Small intestine (tissue), 7 donors: ENCODE results near the gene SOX2. TPM values are rescaled to one million over a fixed set of nuclear protein-coding genes. Genes with fewer than 3 reads are reported as not detected.

Experiments used
- DNase-seq, 2 donors: peaks; one replicate each; pipeline versions ENCODE4 v3.0.0 to v3.0.0-alpha.2; 2013
- FAIRE-seq: peaks from 2 replicates; lab custom pipeline; 2012; peaks lifted over from hg19 to GRCh38; lab: Jason Lieb, UNC
- H3K27ac ChIP-seq, 3 donors: one replicate each; pipeline ENCODE4 v1.5.1; 2013; ENCODE audit warnings: low read length in 2 of 3, mild to moderate bottlenecking in 2 of 3, control low read depth in 1 of 3, inconsistent platforms in 1 of 3, low read depth in 1 of 3, moderate library complexity in 1 of 3
- H3K27me3 ChIP-seq, 3 donors: one replicate each; pipeline ENCODE4 v1.6.1; 2013; ENCODE audit warnings: low read length in 3 of 3, inconsistent platforms in 1 of 3; ENCODE audit not compliant: control insufficient read depth in 3 of 3, insufficient read depth in 3 of 3
- H3K36me3 ChIP-seq, 3 donors: one replicate each; pipeline ENCODE4 v1.6.1; 2013; ENCODE audit warnings: low read length in 3 of 3, inconsistent platforms in 1 of 3, low read depth in 1 of 3, mild to moderate bottlenecking in 1 of 3, moderate library complexity in 1 of 3; ENCODE audit not compliant: control insufficient read depth in 3 of 3, insufficient read depth in 2 of 3
- H3K4me1 ChIP-seq, 3 donors: one replicate each; pipeline ENCODE4 v1.6.1; 2013; ENCODE audit warnings: low read length in 2 of 3, inconsistent platforms in 1 of 3, low read depth in 1 of 3, mild to moderate bottlenecking in 1 of 3, moderate library complexity in 1 of 3; ENCODE audit not compliant: control insufficient read depth in 3 of 3, insufficient read depth in 2 of 3
- H3K4me3 ChIP-seq, 3 donors: one replicate each; pipeline ENCODE4 v1.5.1; 2013; ENCODE audit warnings: low read length in 3 of 3, control low read depth in 1 of 3, inconsistent platforms in 1 of 3, low read depth in 1 of 3, mild to moderate bottlenecking in 1 of 3, moderate library complexity in 1 of 3
- H3K9me3 ChIP-seq, 2 donors: one replicate each; pipeline ENCODE4 v1.6.1; 2013; ENCODE audit warnings: low read depth in 1 of 2, low read length in 1 of 2; ENCODE audit not compliant: control insufficient read depth in 2 of 2, insufficient read depth in 1 of 2
- WGBS, 3 donors: extraction: QIAGEN DNeasy Blood & Tissue Kit; methylation state at CpG; one replicate each; pipeline ENCODE4 v1.1.7; 2013; 5-methylcytosine and 5-hydroxymethylcytosine counted together
- polyA plus RNA-seq, 4 donors: library from polyadenylated mRNA; stranded (reverse) in 3 of 4; unstranded in 1 of 4; fragments of 200-250 nt in 3 of 4; fragments of 120-200 nt in 1 of 4; gene quantifications; one replicate each; pipeline versions ENCODE4 v1.2.1 to v1.2.3, GENCODE V29; 2013
- donor health status: healthy with polysubstance abuse.
- donor health status: control.
- donor health status: control.
- donor health status: Bipolar disorder and iron deficiency.
- donor health status: healthy.

SOX2 gene
- polyA plus RNA-seq, 4 donors, result 0.22 to 1.4 TPM; not detected in 2

- no peaks in the 10 kb centered on the region for H3K4me1 ChIP-seq
- no peak for FAIRE-seq
- no peak for DNase-seq
- H3K36me3 ChIP-seq, result no peaks in the 10 kb centered on the region
- no peak overlapping the region for H3K4me3 ChIP-seq
- H3K9me3 ChIP-seq, result no peaks in the 10 kb centered on the region
- peaks cover 0 to 93% (median 34%) of the 10 kb centered on the region in 3 donors for H3K27me3 ChIP-seq
- no peak overlapping the region for H3K27ac ChIP-seq
- WGBS, 3 donors, result 18 to 25% (median 24%) methylated on average over 6 of the region's 6 CpGs
Observed at GRCh38 chr3:181717549-181718171, 5.9 kb downstream of the SOX2 start.

DNA sequence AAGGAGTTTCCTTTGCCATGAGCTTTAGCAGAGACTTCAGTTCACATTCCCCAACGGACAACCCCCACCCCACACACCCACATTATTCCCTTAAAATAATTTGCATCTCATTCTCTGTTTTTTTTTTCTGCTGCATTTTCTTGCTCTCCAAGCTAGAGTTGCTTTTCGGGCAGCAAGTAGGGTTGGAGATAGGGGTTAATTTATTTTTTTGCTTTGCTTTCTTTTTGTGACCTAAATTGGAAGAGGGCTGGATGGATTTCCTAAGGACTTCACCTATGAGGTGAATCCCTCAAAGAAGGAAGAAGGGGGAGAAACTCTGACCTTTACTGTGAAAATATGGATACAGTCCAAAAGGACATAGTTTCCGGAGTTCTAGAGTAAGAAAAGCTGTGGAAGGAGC lies 6.6 kb downstream of the SOX2 start:
- no peaks in the 10 kb centered on the region for H3K36me3 ChIP-seq
- H3K4me1 ChIP-seq, result no peaks in the 10 kb centered on the region
- no peaks in the 10 kb centered on the region for H3K9me3 ChIP-seq
- FAIRE-seq, result no peak
- H3K27ac ChIP-seq, result no peak overlapping the region
- WGBS, 3 donors, result 21 to 27% (median 23%) methylated on average over 3 of the region's 3 CpGs
- H3K27me3 ChIP-seq, result peaks cover 0 to 93% (median 35%) of the 10 kb centered on the region in 3 donors
- H3K4me3 ChIP-seq, result no peak overlapping the region
- DNase-seq, result no peak

- H3K27me3 ChIP-seq, result peaks cover 0 to 96% (median 44%) of the 10 kb centered on the region in 3 donors
- DNase-seq, result no peak
- FAIRE-seq, result no peak
- WGBS, 3 donors, result 4 to 8% (median 5%) methylated on average over 46 to 48 of the region's 48 CpGs
- no peaks in the 10 kb centered on the region for H3K4me1 ChIP-seq
- H3K27ac ChIP-seq, result no peak overlapping the region
- no peaks in the 10 kb centered on the region for H3K36me3 ChIP-seq
- H3K4me3 ChIP-seq, result no peak overlapping the region
- H3K9me3 ChIP-seq, result no peaks in the 10 kb centered on the region
Observed at GRCh38 chr3:181718987-181719911, 7.5 kb downstream of the SOX2 start.

DNA sequence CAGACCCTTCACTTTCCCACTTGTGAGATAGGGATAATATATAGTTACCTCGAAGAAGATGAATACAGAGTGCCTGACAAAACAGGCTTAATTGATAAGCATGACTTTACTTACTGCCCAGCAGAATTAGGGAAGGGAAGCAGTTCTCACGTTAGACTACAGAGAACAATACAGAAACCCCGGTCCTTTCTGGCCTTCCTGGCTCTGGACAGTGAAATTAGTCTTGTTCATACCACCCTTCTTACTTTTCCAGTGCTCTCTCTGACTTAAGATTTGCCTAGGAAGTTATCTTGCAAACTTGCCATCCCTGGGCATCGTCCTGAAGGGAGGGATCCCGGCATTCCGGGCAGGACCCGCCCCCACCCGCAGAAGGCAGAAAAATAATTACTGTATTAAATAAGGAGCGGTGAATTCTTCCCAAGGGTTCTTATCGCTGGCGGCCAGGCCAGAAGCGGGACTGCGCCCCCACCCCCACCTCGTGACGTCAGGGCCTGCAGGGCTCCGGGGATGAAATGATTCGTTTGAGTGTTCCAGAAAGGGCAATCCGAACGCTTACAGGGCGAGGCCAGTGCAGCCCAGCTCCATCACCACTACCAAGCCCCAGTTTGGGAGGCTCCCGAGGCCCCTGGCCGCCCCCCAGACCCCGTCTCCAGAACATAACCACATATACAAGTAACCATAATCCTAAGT lies 8.4 kb downstream of the SOX2 start:
- Histone ChIP-seq H3K36me3 (no peaks in the 10 kb centered on the region), H3K9me3 (no peaks in the 10 kb centered on the region), H3K27me3 (peaks cover 0 to 96% (median 48%) of the 10 kb centered on the region in 3 donors), H3K27ac (no peak overlapping the region), H3K4me1 (no peaks in the 10 kb centered on the region), H3K4me3 (no peak overlapping the region)
- no peak for DNase-seq
- FAIRE-seq, result no peak
- WGBS, 3 donors, result 6 to 12% (median 11%) methylated on average over 23 of the region's 23 CpGs

- 14 to 34% (median 25%) methylated on average over 4 of the region's 4 CpGs for WGBS, 3 donors
- Histone ChIP-seq H3K9me3 (no peaks in the 10 kb centered on the region), H3K4me1 (peaks cover 0 to under 1% (median 0%) of the 10 kb centered on the region in 3 donors), H3K27ac (no peak overlapping the region), H3K4me3 (no peak overlapping the region), H3K36me3 (no peaks in the 10 kb centered on the region), H3K27me3 (peaks cover 0 to 96% (median 51%) of the 10 kb centered on the region in 3 donors)
- DNase-seq (no peak), FAIRE-seq (no peak)
Observed at GRCh38 chr3:181721046-181721875, 9.5 kb downstream of the SOX2 start.

DNA sequence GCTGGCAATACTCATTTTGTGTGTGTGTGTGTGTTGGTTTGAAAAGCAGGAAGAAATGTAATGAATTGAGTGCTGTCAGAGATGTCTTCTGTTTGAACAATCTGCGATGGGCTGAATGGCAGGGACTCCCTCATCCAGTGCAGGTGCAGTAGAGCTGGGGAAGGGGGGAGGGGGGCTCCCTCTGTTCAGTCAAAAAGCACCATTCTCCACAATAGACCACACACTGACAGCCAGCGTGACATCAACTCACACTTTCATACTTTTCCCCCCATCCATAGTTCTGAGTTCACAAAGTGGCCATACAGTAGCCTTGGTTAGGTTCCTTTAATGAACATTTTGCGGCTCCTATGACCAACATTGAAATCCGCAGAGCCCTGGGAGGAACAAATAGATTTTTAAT lies 10.4 kb downstream of the SOX2 start:
- 10 to 17% (median 15%) methylated on average over 4 of the region's 4 CpGs for WGBS, 3 donors
- H3K4me1 ChIP-seq, result peaks cover 2 to 7% (median 6%) of the 10 kb centered on the region in 3 donors
- FAIRE-seq, result no peak

DNA sequence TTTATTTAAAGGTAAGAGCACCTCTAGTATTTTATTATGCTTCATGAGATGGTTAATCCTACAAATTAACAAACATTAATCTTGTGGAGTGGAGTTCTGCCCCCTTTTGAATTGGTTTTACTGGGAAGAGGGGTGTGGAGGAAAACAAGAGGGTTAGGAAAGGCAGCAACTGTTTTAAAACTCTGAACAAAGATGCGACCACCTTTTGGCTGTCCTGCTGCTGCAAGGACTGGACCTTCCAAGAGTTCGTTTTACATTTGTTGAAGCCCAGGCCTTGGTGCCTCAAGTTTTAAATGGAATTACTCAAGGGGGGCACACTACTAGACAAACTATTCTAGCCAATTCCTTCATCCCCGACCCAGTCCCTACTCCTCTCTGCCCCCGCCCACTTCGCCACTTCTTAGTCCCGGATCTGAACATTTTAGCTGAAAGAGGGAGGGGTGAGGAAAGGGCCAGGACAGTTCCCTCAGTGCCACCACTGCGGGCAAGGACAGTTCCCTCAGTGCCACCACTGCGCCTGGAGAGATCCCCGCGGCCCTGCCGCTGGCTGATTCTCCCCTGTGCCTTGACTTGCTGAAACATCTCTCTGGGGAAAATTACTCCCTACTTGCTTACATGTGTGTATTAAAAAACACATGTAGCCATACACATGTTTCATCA lies 11.2 kb downstream of the SOX2 start:
- FAIRE-seq (no peak), DNase-seq (no peak)
- H3K4me1 ChIP-seq, result peaks cover 2 to 14% (median 10%) of the 10 kb centered on the region in 3 donors
- H3K9me3 ChIP-seq, result no peaks in the 10 kb centered on the region
- peaks cover 2 to 100% (median 63%) of the 10 kb centered on the region in 3 donors for H3K27me3 ChIP-seq
- WGBS, 3 donors, result 9 to 12% (median 12%) methylated on average over 11 of the region's 11 CpGs
- no peak overlapping the region for H3K4me3 ChIP-seq
- no peaks in the 10 kb centered on the region for H3K36me3 ChIP-seq
- H3K27ac ChIP-seq, result no peak overlapping the region

More for the DNA sequence above, 10.4 kb downstream of the SOX2 start:
- Histone ChIP-seq H3K27ac (no peak overlapping the region), H3K9me3 (no peaks in the 10 kb centered on the region), H3K36me3 (no peaks in the 10 kb centered on the region), H3K4me3 (no peak overlapping the region), H3K27me3 (peaks cover 2 to 100% (median 59%) of the 10 kb centered on the region in 3 donors)
- DNase-seq, result no peak
